ENCODE results near the gene CSNK1A1.

DNA sequence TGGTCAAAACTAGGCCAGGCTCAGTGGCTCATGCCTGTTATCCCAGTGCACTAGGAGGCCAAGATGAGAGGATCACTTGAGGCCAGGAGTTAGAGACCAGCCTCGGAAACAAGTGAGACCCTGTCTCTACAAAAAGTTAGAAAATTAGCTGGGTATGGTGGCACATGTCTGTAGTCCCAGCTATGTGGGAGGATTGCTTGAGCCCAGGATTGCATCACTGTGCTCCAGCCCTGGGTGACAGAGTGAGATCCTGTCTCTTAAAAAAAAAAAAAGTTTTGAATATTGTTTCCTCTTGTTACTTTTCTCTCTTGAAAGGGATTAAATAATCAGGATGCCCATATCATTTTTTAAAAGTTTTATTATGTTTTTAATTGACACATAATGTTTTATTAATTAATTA lies 37.7 kb upstream of the CSNK1A1 start:
- TF ChIP-seq, protein P1, sequence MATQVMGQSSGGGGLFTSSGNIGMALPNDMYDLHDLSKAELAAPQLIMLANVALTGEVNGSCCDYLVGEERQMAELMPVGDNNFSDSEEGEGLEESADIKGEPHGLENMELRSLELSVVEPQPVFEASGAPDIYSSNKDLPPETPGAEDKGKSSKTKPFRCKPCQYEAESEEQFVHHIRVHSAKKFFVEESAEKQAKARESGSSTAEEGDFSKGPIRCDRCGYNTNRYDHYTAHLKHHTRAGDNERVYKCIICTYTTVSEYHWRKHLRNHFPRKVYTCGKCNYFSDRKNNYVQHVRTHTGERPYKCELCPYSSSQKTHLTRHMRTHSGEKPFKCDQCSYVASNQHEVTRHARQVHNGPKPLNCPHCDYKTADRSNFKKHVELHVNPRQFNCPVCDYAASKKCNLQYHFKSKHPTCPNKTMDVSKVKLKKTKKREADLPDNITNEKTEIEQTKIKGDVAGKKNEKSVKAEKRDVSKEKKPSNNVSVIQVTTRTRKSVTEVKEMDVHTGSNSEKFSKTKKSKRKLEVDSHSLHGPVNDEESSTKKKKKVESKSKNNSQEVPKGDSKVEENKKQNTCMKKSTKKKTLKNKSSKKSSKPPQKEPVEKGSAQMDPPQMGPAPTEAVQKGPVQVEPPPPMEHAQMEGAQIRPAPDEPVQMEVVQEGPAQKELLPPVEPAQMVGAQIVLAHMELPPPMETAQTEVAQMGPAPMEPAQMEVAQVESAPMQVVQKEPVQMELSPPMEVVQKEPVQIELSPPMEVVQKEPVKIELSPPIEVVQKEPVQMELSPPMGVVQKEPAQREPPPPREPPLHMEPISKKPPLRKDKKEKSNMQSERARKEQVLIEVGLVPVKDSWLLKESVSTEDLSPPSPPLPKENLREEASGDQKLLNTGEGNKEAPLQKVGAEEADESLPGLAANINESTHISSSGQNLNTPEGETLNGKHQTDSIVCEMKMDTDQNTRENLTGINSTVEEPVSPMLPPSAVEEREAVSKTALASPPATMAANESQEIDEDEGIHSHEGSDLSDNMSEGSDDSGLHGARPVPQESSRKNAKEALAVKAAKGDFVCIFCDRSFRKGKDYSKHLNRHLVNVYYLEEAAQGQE (IDR thresholded peaks at IDR 0.05; ENCODE audit: low read depth, low read length): no peak
- TF ChIP-seq TCF12 (IDR thresholded peaks at IDR 0.05) (no peak), EZH2phosphoT487 (IDR thresholded peaks at IDR 0.05; ENCODE audit: borderline replicate concordance, low read depth) (no peak), EP300 (IDR thresholded peaks at IDR 0.05; ENCODE audit: borderline replicate concordance in 1 of 2, low read depth in 1 of 2, low read length in 1 of 2) (no peak), SIN3A (IDR thresholded peaks at IDR 0.05; ENCODE audit: borderline replicate concordance, low read depth, low read length) (no peak), POLR2AphosphoS5 (IDR thresholded peaks at IDR 0.05; ENCODE audit: low read depth, low read length) (no peak), JUND (IDR thresholded peaks at IDR 0.05) (no peak), FOXJ3 (CRISPR knock-in tag; IDR thresholded peaks at IDR 0.05) (no peak)
- TF ChIP-seq, protein P2, sequence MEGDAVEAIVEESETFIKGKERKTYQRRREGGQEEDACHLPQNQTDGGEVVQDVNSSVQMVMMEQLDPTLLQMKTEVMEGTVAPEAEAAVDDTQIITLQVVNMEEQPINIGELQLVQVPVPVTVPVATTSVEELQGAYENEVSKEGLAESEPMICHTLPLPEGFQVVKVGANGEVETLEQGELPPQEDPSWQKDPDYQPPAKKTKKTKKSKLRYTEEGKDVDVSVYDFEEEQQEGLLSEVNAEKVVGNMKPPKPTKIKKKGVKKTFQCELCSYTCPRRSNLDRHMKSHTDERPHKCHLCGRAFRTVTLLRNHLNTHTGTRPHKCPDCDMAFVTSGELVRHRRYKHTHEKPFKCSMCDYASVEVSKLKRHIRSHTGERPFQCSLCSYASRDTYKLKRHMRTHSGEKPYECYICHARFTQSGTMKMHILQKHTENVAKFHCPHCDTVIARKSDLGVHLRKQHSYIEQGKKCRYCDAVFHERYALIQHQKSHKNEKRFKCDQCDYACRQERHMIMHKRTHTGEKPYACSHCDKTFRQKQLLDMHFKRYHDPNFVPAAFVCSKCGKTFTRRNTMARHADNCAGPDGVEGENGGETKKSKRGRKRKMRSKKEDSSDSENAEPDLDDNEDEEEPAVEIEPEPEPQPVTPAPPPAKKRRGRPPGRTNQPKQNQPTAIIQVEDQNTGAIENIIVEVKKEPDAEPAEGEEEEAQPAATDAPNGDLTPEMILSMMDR (IDR thresholded peaks at IDR 0.05): no peak
- TF ChIP-seq, protein P3, sequence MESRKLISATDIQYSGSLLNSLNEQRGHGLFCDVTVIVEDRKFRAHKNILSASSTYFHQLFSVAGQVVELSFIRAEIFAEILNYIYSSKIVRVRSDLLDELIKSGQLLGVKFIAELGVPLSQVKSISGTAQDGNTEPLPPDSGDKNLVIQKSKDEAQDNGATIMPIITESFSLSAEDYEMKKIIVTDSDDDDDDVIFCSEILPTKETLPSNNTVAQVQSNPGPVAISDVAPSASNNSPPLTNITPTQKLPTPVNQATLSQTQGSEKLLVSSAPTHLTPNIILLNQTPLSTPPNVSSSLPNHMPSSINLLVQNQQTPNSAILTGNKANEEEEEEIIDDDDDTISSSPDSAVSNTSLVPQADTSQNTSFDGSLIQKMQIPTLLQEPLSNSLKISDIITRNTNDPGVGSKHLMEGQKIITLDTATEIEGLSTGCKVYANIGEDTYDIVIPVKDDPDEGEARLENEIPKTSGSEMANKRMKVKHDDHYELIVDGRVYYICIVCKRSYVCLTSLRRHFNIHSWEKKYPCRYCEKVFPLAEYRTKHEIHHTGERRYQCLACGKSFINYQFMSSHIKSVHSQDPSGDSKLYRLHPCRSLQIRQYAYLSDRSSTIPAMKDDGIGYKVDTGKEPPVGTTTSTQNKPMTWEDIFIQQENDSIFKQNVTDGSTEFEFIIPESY (IDR thresholded peaks at IDR 0.05; ENCODE audit: borderline replicate concordance, low read depth): no peak
- TF ChIP-seq, protein P4, sequence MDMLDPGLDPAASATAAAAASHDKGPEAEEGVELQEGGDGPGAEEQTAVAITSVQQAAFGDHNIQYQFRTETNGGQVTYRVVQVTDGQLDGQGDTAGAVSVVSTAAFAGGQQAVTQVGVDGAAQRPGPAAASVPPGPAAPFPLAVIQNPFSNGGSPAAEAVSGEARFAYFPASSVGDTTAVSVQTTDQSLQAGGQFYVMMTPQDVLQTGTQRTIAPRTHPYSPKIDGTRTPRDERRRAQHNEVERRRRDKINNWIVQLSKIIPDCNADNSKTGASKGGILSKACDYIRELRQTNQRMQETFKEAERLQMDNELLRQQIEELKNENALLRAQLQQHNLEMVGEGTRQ (IDR thresholded peaks at IDR 0.05; ENCODE audit: borderline replicate concordance, low read depth, low read length): no peak
- TF ChIP-seq, protein P5, sequence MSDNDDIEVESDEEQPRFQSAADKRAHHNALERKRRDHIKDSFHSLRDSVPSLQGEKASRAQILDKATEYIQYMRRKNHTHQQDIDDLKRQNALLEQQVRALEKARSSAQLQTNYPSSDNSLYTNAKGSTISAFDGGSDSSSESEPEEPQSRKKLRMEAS (IDR thresholded peaks at IDR 0.05; ENCODE audit: low read depth): no peak
- TF ChIP-seq, protein P6, sequence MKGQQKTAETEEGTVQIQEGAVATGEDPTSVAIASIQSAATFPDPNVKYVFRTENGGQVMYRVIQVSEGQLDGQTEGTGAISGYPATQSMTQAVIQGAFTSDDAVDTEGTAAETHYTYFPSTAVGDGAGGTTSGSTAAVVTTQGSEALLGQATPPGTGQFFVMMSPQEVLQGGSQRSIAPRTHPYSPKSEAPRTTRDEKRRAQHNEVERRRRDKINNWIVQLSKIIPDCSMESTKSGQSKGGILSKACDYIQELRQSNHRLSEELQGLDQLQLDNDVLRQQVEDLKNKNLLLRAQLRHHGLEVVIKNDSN (IDR thresholded peaks at IDR 0.05; ENCODE audit: borderline replicate concordance, low read depth): no peak

Data from SK-N-SH (cell line).